Measurements from ENCODE around the gene IRAK1BP1.

DNA sequence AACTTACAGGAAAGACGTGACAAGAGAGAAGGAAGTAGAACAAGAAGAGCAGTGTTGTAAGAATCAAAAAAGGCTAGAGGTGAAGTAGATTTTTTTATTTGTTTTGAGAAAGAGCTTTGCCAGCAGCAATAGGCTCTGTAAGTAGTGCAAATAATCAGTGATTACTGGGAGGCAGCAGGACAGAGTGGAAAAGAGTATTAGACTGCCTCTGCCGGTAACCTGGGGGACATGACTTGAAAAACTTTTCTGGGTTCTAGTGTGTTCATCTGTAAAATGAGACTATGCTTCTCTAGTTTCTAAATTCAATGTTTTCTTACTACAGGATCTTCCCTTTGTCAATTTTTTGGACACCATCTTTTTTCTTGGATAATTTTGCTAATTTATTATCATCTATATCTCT lies 5.8 kb upstream of the IRAK1BP1 start:
- TF ChIP-seq CTCF (IDR thresholded peaks at IDR 0.05) = no peak
- no peak for TF ChIP-seq POLR2A (IDR thresholded peaks at IDR 0.05)
- TF ChIP-seq POLR2AphosphoS5 (IDR thresholded peaks at IDR 0.05) = no peak
- TF ChIP-seq EP300 (IDR thresholded peaks at IDR 0.05; ENCODE audit: low read depth) = no peak

Data from transverse colon (tissue), 4 donors.